Inflammatory macrophage treated with lipopolysaccharide for 1 hour (primary cell): ENCODE data around the gene PDE4D.

Experiments used
- DNase-seq, 2 donors: peaks; one replicate each; pipeline ENCODE4 v3.0.0-alpha.2; 2020 to 2022

The PDE4D gene

GRCh38 chr5:59189472-59190244 is 703.9 kb downstream of the PDE4D start:
- DNase-seq, result no peak

GRCh38 chr5:59188419-59189225 is 704.9 kb downstream of the PDE4D start:
- DNase-seq, result peak; percentile 45 to 74

- DNase-seq, result no peak
These were observed 705.7 kb downstream of the PDE4D start for GRCh38 chr5:59187857-59188256.

GRCh38 chr5:59186623-59187022 is 706.9 kb downstream of the PDE4D start:
- no peak for DNase-seq

- DNase-seq, result no peak
These were observed 707.7 kb downstream of the PDE4D start for GRCh38 chr5:59185757-59186385.

GRCh38 chr5:59184769-59185168 is 708.8 kb downstream of the PDE4D start:
- no peak for DNase-seq

GRCh38 chr5:59182760-59183159 is 710.8 kb downstream of the PDE4D start:
- no peak for DNase-seq

GRCh38 chr5:59180515-59180914 is 713.0 kb downstream of the PDE4D start:
- DNase-seq, result no peak

GRCh38 chr5:59179704-59180103 is 713.8 kb downstream of the PDE4D start:
- DNase-seq, result no peak

GRCh38 chr5:59178482-59178881 is 715.0 kb downstream of the PDE4D start:
- DNase-seq, result no peak

GRCh38 chr5:59178071-59178470 is 715.5 kb downstream of the PDE4D start:
- DNase-seq, result no peak

GRCh38 chr5:59177644-59178043 is 715.9 kb downstream of the PDE4D start:
- no peak for DNase-seq

GRCh38 chr5:59174248-59174844 is 719.2 kb downstream of the PDE4D start:
- peak; percentile 5 to 11 for DNase-seq

- DNase-seq, result no peak
These were observed 719.9 kb downstream of the PDE4D start for GRCh38 chr5:59173578-59173977.

GRCh38 chr5:59171131-59171530 is 722.4 kb downstream of the PDE4D start:
- no peak for DNase-seq

- DNase-seq, result no peak
These were observed 723.8 kb downstream of the PDE4D start for GRCh38 chr5:59169768-59170150.

GRCh38 chr5:59169081-59169767 is 724.3 kb downstream of the PDE4D start:
- DNase-seq, result no peak

- DNase-seq, result no peak
These were observed 725.5 kb downstream of the PDE4D start for GRCh38 chr5:59168067-59168466.

- no peak for DNase-seq
These were observed 729.3 kb downstream of the PDE4D start for GRCh38 chr5:59164041-59164830.

- no peak for DNase-seq
These were observed 732.1 kb downstream of the PDE4D start for GRCh38 chr5:59161221-59162105.
